OCI-LY7 (cell line): ENCODE measurements around the gene LUC7L. TPM values are rescaled to one million over a fixed set of nuclear protein-coding genes. Genes with fewer than 3 reads are reported as not detected.

ENCODE experiments used
- BruUV-seq: library from RNA; stranded (reverse); fragments of 400-500 nt; replicated peaks from 2 replicates; lab custom pipeline; 2021; lab: Mats Ljungman, UMichigan
- CTCF ChIA-PET: fragments of 300-600 bp; sonication (Branson Sonifier 250); formaldehyde crosslinking; loops from one replicate; lab custom pipeline; 2022; ENCODE audit warnings: antibody characterized with exemption; ENCODE audit not compliant: unreplicated experiment; lab: Charles Lee
- POLR2A ChIA-PET: fragments of 300-600 bp; sonication (Branson Sonifier 250); formaldehyde crosslinking; loops from one replicate; lab custom pipeline; 2022; ENCODE audit warnings: antibody characterized with exemption; lab: Charles Lee
- DNase-seq: peaks from one replicate; pipeline ENCODE4 v3.0.0-alpha.2; 2015; ENCODE audit warnings: low spot score
- H2AFZ ChIP-seq: fragments of 200-600 bp; sonication (generic), shearing (Covaris generic); 2 replicates; pipeline ENCODE4 v1.6.1; 2014; ENCODE audit warnings: mild to moderate bottlenecking, antibody characterized with exemption, low read length, moderate library complexity
- H3K27ac ChIP-seq: fragments of 200-600 bp; sonication (generic); 2 replicates; pipeline ENCODE4 v1.5.1; 2014; ENCODE audit warnings: mixed run types, low read depth, mild to moderate bottlenecking, moderate library complexity, low read length, inconsistent platforms; ENCODE audit not compliant: poor library complexity, severe bottlenecking
- H3K36me3 ChIP-seq: fragments of 200-600 bp; sonication (generic); 2 replicates; pipeline ENCODE4 v1.6.1; 2014; ENCODE audit warnings: mild to moderate bottlenecking, antibody characterized with exemption, low read length, moderate library complexity, mixed read lengths; ENCODE audit not compliant: insufficient read depth
- H3K4me1 ChIP-seq: fragments of 200-600 bp; sonication (generic); 2 replicates; pipeline ENCODE4 v1.5.1; 2014; ENCODE audit warnings: mild to moderate bottlenecking, low read length; ENCODE audit not compliant: insufficient read depth, poor library complexity, severe bottlenecking
- H3K4me2 ChIP-seq: fragments of 200-600 bp; sonication (generic); 2 replicates; pipeline ENCODE4 v1.6.1; 2014; ENCODE audit warnings: mild to moderate bottlenecking, low read length
- H3K4me3 ChIP-seq: fragments of 200-600 bp; sonication (generic); 2 replicates; pipeline ENCODE4 v1.5.1; 2014; ENCODE audit warnings: mild to moderate bottlenecking, low read depth, low read length; ENCODE audit not compliant: poor library complexity, severe bottlenecking
- H3K79me2 ChIP-seq: fragments of 200-600 bp; sonication (generic); 2 replicates; pipeline ENCODE4 v1.6.1; 2016; ENCODE audit warnings: low read depth, mild to moderate bottlenecking, low read length, moderate library complexity, mixed read lengths; ENCODE audit not compliant: insufficient read depth
- H3K9me2 ChIP-seq: fragments of 200-600 bp; sonication (generic); 2 replicates; pipeline ENCODE4 v1.6.1; 2016; ENCODE audit warnings: mild to moderate bottlenecking, low read length, mixed read lengths; ENCODE audit not compliant: insufficient read depth
- H3K9me3 ChIP-seq: fragments of 200-600 bp; sonication (generic); 2 replicates; pipeline ENCODE4 v1.6.1; 2014; ENCODE audit warnings: mild to moderate bottlenecking, mixed run types, low read length, mixed read lengths
- H4K20me1 ChIP-seq: fragments of 200-600 bp; sonication (generic); 2 replicates; pipeline ENCODE4 v1.6.1; 2014; ENCODE audit warnings: mild to moderate bottlenecking, antibody characterized with exemption, low read length, moderate library complexity, mixed read lengths; ENCODE audit not compliant: insufficient read depth
- EZH2phosphoT487 ChIP-seq: fragments of 200-600 bp; sonication (generic); IDR thresholded peaks from 2 replicates; pipeline ENCODE4 v1.6.1; 2018; ENCODE audit warnings: low read depth, borderline replicate concordance, mild to moderate bottlenecking, mixed run types, antibody characterized with exemption, low read length, moderate library complexity, mixed read lengths
- intact Hi-C: fragments of 100-400 bp; cut with micrococcal nuclease; formaldehyde crosslinking; loops from one replicate; pipeline ENCODE4 v1.10.0; 2022; ENCODE audit not compliant: unreplicated experiment
- total RNA-seq, 2 experiments: library from RNA; depleted of rRNA in 1 of 2; stranded (reverse); fragments of >200 nt in 1 of 2; shearing (Covaris generic) in 1 of 2; gene quantifications; 2 replicates each; pipeline ENCODE4 v1.2.3, GENCODE V29; 2014 to 2022
- TF ChIP-seq, protein P1 (sequence below): fragments of 200-600 bp; sonication (generic); conservative IDR thresholded peaks from 2 replicates; pipeline ENCODE4 v1.5.1; 2014; ENCODE audit warnings: mild to moderate bottlenecking, antibody characterized with exemption, low read length, moderate library complexity, mixed read lengths

The LUC7L gene
- total RNA-seq, 2 experiments from 2014 or later, result 81.4 to 90.5 TPM

DNA sequence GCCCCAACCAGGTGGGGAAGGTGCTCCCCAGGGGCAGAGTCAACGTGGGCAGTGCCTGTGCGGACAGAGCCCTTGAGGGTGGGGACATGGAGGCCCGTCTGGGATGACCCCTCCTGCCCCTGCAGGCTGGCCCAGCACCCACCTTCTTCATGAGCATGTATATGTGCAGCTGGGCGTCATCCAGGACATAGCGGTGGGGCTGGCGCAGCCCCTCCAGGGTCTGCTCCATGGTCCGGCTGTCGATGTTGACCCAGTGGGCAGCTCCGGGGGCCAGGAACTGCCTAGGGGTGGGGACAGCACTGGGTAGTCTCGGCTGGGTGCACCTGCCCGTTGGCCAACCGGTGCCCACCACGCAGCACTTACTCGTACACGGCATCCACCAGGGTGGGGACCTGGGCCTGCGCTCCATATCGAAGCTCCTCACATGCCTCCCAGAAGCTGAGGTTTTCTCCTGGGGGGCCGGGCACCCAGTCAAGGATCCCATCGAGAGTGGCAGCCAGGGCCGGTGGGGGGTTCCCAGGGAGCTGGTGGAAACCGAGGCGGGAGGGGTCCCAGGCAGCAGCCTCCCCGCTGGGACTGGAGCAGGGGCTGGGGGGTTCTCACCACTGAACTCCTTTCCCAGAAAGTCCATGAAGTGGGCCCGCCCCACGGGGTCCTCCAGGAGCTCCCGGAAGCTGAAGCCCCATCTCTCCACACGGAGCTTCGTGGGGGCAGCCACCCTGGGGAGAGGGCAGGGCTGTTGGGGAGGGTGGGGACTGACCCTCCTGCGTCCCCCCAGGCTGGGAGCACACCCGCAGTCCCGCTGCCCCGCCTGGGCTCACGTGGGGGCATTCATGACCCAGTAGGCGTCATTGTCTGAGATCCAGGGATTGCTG, 41.4 kb upstream of the LUC7L start:
- Histone ChIP-seq H3K9me2 (no peaks in the 10 kb centered on the region), H3K9me3 (no peaks in the 10 kb centered on the region), H3K4me3 (no peak overlapping the region), H2AFZ (no peak overlapping the region), H3K27ac (no peak overlapping the region), H3K36me3 (no peaks in the 10 kb centered on the region), H3K4me2 (no peak overlapping the region), H4K20me1 (no peaks in the 10 kb centered on the region), H3K4me1 (no peaks in the 10 kb centered on the region), H3K79me2 (no peaks in the 10 kb centered on the region)
- ChIA-PET CTCF (no interaction called here), POLR2A (no interaction called here)
- TF ChIP-seq, protein P1, sequence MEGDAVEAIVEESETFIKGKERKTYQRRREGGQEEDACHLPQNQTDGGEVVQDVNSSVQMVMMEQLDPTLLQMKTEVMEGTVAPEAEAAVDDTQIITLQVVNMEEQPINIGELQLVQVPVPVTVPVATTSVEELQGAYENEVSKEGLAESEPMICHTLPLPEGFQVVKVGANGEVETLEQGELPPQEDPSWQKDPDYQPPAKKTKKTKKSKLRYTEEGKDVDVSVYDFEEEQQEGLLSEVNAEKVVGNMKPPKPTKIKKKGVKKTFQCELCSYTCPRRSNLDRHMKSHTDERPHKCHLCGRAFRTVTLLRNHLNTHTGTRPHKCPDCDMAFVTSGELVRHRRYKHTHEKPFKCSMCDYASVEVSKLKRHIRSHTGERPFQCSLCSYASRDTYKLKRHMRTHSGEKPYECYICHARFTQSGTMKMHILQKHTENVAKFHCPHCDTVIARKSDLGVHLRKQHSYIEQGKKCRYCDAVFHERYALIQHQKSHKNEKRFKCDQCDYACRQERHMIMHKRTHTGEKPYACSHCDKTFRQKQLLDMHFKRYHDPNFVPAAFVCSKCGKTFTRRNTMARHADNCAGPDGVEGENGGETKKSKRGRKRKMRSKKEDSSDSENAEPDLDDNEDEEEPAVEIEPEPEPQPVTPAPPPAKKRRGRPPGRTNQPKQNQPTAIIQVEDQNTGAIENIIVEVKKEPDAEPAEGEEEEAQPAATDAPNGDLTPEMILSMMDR, result no peak
- TF ChIP-seq EZH2phosphoT487, result no peak
- BruUV-seq, result no TSS peak
- intact Hi-C loops, result no loop called here
- DNase-seq, result no peak

DNA sequence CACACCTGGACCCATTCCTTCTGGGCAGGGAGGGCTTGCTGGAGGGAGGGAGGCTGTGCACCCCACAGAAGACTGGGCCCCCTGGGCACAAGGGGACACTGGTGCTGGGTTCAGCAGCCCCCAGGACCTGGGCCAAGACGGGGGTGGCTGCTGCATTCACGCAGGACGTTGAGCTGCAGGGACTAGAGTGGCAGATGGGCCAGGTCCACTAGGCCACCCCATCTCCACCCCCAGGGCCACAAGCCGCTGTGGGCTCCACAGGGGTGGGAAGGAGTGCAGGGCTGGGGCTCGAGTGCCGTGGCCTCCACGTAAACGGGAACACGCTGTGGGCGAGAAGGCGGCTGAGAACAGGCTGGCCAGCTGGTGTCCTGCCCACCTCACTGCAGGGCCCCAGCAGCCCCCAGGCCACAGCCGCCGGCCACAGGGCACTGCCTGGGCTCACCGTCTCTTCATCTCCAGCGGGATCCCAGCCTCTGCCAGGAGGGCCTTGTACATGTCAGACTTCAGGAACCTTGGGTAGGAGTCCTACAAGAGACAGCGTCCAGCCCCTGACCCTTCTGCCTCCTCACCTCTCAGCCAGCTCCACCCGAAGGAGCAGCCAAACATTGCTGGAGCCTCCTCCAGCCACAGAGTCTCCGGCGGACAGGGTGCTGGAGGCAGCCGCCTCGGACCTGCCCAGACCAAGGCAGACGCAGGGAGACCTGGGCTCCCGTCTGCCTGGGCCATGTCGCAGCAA, 40.0 kb upstream of the LUC7L start:
- Histone ChIP-seq H4K20me1 (no peaks in the 10 kb centered on the region), H2AFZ (no peak overlapping the region), H3K4me1 (no peaks in the 10 kb centered on the region), H3K4me2 (no peak overlapping the region), H3K9me3 (no peaks in the 10 kb centered on the region), H3K27ac (no peak overlapping the region), H3K9me2 (no peaks in the 10 kb centered on the region), H3K4me3 (no peak overlapping the region), H3K36me3 (no peaks in the 10 kb centered on the region), H3K79me2 (no peaks in the 10 kb centered on the region)
- TF ChIP-seq, protein P1, result no peak
- no peak for TF ChIP-seq EZH2phosphoT487
- no peak for DNase-seq
- intact Hi-C loops, result no loop called here
- CTCF ChIA-PET, result no interaction called here
- POLR2A ChIA-PET, result no interaction called here
- BruUV-seq, result no TSS peak
